ENCODE data around the gene ATXN1.

The ATXN1 gene

DNA sequence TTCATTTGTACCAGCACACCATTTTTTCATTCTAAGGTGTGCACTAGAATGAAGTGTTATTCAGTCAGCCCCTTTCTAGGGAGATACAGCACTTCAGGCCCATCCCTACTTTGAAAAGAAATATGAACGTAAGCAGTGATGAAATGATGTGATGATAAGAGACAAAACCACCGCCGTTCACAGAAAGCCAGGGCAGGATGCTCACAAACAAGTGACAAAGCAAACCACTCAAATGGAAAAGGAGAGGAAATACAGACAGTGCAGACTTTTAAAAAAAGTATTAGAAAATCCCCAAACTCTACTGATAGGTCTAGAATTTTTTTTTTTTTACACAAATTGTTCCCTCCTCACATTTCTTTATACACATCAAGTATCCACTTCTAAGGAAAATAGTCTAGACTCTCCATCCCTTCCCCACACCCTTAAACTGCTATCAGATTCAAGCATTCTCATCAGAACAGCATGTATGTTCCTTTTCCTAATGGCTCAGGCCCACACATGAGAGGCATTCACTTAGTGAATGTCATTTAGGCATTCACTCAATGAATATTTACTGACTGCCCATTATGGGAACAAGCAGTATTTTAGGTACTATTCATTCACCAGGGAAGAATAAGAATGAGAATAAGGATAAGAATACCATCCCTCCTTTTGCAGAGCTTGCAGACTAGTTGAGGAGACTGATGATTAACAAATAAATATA is 279.4 kb downstream of the ATXN1 start:
- no peak for ATAC-seq
- no peak for TF ChIP-seq ZNF8 (CRISPR knock-in tag; IDR thresholded peaks at IDR 0.05)
- TF ChIP-seq PPARA (CRISPR knock-in tag; IDR thresholded peaks at IDR 0.05; ENCODE audit: borderline replicate concordance): no peak
- no peak for TF ChIP-seq ZC3H10 (CRISPR knock-in tag; IDR thresholded peaks at IDR 0.05)
- TF ChIP-seq ISL1 (CRISPR knock-in tag; IDR thresholded peaks at IDR 0.05): no peak
- TF ChIP-seq, protein P1, sequence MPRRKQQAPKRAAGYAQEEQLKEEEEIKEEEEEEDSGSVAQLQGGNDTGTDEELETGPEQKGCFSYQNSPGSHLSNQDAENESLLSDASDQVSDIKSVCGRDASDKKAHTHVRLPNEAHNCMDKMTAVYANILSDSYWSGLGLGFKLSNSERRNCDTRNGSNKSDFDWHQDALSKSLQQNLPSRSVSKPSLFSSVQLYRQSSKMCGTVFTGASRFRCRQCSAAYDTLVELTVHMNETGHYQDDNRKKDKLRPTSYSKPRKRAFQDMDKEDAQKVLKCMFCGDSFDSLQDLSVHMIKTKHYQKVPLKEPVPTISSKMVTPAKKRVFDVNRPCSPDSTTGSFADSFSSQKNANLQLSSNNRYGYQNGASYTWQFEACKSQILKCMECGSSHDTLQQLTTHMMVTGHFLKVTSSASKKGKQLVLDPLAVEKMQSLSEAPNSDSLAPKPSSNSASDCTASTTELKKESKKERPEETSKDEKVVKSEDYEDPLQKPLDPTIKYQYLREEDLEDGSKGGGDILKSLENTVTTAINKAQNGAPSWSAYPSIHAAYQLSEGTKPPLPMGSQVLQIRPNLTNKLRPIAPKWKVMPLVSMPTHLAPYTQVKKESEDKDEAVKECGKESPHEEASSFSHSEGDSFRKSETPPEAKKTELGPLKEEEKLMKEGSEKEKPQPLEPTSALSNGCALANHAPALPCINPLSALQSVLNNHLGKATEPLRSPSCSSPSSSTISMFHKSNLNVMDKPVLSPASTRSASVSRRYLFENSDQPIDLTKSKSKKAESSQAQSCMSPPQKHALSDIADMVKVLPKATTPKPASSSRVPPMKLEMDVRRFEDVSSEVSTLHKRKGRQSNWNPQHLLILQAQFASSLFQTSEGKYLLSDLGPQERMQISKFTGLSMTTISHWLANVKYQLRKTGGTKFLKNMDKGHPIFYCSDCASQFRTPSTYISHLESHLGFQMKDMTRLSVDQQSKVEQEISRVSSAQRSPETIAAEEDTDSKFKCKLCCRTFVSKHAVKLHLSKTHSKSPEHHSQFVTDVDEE (CRISPR knock-in tag; IDR thresholded peaks at IDR 0.05): no peak
- no peak for TF ChIP-seq GLIS3 (CRISPR knock-in tag; IDR thresholded peaks at IDR 0.05)
- TF ChIP-seq RARB (CRISPR knock-in tag; IDR thresholded peaks at IDR 0.05): no peak
- no peak for TF ChIP-seq CSRNP3 (CRISPR knock-in tag; IDR thresholded peaks at IDR 0.05)
- no peak for TF ChIP-seq ZNF565 (CRISPR knock-in tag; conservative IDR thresholded peaks at IDR 0.05; ENCODE audit: low read depth)
- no peak for TF ChIP-seq ZFP30 (CRISPR knock-in tag; IDR thresholded peaks at IDR 0.05)
- TF ChIP-seq ARNTL (CRISPR knock-in tag; IDR thresholded peaks at IDR 0.05; ENCODE audit: borderline replicate concordance, low read depth): no peak
- no peak for TF ChIP-seq CREB5 (CRISPR knock-in tag; IDR thresholded peaks at IDR 0.05; ENCODE audit: low read depth)
- TF ChIP-seq PATZ1 (CRISPR knock-in tag; IDR thresholded peaks at IDR 0.05; ENCODE audit: borderline replicate concordance): no peak
- no peak for TF ChIP-seq ZNF70 (CRISPR knock-in tag; IDR thresholded peaks at IDR 0.05)
- TF ChIP-seq ESRRG (CRISPR knock-in tag; IDR thresholded peaks at IDR 0.05): no peak
- TF ChIP-seq, protein P2, sequence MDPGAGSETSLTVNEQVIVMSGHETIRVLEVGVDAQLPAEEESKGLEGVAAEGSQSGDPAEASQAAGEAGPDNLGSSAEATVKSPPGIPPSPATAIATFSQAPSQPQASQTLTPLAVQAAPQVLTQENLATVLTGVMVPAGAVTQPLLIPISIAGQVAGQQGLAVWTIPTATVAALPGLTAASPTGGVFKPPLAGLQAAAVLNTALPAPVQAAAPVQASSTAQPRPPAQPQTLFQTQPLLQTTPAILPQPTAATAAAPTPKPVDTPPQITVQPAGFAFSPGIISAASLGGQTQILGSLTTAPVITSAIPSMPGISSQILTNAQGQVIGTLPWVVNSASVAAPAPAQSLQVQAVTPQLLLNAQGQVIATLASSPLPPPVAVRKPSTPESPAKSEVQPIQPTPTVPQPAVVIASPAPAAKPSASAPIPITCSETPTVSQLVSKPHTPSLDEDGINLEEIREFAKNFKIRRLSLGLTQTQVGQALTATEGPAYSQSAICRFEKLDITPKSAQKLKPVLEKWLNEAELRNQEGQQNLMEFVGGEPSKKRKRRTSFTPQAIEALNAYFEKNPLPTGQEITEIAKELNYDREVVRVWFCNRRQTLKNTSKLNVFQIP (CRISPR knock-in tag; IDR thresholded peaks at IDR 0.05; ENCODE audit: borderline replicate concordance, low read depth): no peak

DNA sequence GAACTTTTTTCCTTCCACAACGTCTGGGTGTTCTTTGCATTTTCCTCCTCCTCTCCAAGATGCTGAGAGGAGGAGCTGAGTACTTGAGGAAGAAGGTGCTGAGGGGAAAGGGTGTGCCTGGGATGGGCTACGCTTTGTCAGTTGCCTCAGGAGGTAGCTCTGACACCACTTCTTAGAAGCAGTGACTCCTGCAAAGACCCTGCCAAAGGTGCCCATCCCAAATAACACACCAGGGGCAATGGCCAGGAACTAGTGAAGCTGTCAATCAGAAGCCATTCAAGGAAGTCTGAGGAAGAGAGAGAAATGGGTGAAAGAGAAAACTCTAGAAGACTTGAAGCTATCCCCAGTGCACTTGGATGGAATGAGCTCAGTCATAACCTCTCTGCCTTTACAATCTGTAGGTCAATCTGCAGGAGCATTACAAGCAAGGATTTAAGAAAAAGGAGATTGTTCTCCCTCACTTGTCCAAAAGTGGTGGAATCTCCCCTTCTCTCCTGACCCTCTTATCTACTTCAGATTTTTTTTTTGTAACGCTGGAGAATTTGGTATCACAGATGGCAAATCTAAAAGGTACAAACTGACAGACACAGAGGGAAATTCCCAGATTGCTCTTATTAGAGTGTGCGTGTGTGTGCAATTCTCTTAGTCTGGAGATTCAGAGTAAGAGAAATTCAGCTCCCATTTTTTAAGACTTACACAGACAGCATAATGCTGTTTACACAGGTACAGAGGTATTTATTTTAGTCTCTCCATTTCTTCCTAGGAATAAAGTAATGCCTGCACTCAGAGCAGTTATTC is 280.3 kb downstream of the ATXN1 start:
- TF ChIP-seq, protein P1 (CRISPR knock-in tag; IDR thresholded peaks at IDR 0.05): no peak
- no peak for TF ChIP-seq ESRRG (CRISPR knock-in tag; IDR thresholded peaks at IDR 0.05)
- no peak for TF ChIP-seq CSRNP3 (CRISPR knock-in tag; IDR thresholded peaks at IDR 0.05)
- no peak for TF ChIP-seq ZNF565 (CRISPR knock-in tag; conservative IDR thresholded peaks at IDR 0.05; ENCODE audit: low read depth)
- TF ChIP-seq ZC3H10 (CRISPR knock-in tag; IDR thresholded peaks at IDR 0.05): no peak
- no peak for TF ChIP-seq GLIS3 (CRISPR knock-in tag; IDR thresholded peaks at IDR 0.05)
- no peak for ATAC-seq
